ENCODE results near the gene LIMA1.

DNA sequence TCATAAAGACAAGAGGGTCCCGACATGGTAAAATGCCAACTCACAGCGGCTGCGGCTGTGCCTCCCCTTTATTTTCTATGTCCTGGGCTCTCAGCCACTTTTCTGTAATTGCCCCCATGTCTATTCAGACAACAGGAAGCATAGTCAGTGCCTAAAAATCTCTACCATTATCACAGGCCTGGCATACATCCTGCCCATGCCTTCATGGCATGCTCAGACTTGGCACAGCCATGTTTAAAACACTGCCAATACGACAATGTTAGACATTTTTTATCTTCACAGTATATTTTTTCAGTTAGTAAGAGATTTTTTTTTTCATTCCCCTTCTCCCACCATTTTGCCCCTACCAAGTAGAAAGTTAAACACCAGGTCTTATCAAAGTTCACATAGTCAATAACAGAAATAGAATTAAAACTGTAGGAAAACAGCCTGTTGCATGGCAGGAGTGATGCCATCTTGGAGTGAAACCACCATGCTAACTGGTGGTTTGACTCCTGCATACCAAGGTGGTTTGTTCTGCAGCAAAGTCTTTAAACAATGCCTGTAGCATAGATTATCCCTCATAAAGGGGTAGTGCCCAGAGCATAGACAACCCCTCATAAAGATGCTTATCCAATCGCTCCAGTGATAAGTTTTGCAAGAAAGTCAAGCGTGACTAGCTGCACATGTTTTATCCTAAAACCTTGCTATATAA lies 97.2 kb downstream of the LIMA1 start:
- TF ChIP-seq EZH2phosphoT487 (conservative IDR thresholded peaks at IDR 0.05; ENCODE audit: low read length): no peak
- TF ChIP-seq, protein P1, sequence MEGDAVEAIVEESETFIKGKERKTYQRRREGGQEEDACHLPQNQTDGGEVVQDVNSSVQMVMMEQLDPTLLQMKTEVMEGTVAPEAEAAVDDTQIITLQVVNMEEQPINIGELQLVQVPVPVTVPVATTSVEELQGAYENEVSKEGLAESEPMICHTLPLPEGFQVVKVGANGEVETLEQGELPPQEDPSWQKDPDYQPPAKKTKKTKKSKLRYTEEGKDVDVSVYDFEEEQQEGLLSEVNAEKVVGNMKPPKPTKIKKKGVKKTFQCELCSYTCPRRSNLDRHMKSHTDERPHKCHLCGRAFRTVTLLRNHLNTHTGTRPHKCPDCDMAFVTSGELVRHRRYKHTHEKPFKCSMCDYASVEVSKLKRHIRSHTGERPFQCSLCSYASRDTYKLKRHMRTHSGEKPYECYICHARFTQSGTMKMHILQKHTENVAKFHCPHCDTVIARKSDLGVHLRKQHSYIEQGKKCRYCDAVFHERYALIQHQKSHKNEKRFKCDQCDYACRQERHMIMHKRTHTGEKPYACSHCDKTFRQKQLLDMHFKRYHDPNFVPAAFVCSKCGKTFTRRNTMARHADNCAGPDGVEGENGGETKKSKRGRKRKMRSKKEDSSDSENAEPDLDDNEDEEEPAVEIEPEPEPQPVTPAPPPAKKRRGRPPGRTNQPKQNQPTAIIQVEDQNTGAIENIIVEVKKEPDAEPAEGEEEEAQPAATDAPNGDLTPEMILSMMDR (IDR thresholded peaks at IDR 0.05; ENCODE audit: insufficient read depth, low read length, poor library complexity, severe bottlenecking): no peak
